HepG2 (cell line): ENCODE measurements around the gene CNIH4. TPM values are rescaled to one million over a fixed set of nuclear protein-coding genes. Genes with fewer than 3 reads are reported as not detected.

ENCODE experiments used
- CBX1 ChIP-seq: IDR thresholded peaks from one replicate; pipeline ENCODE4 v1.6.1; 2016; ENCODE audit warnings: antibody characterized with exemption, low read depth
- FOXK1 ChIP-seq: sonication (generic); formaldehyde crosslinking; IDR thresholded peaks from 2 replicates; pipeline ENCODE4 v1.4.0; 2020; ENCODE audit warnings: low read depth, missing genetic modification reagents, borderline replicate concordance
- HES4 ChIP-seq: sonication (generic); formaldehyde crosslinking; IDR thresholded peaks from 2 replicates; pipeline ENCODE4 v1.9.0; 2021; ENCODE audit warnings: mild to moderate bottlenecking, missing genetic modification reagents, borderline replicate concordance
- HNRNPL ChIP-seq: fragments of 200-400 bp; formaldehyde crosslinking; IDR thresholded peaks from 2 replicates; pipeline ENCODE4 v1.6.1; 2017; ENCODE audit warnings: mild to moderate bottlenecking, low read depth, low read length
- RARA ChIP-seq: IDR thresholded peaks from 2 replicates; pipeline ENCODE4 v1.6.1; 2016; ENCODE audit warnings: missing genetic modification reagents, missing compliant biosample characterization
- SP4 ChIP-seq: sonication (generic); formaldehyde crosslinking; IDR thresholded peaks from 2 replicates; pipeline ENCODE4 v1.8.1; 2023; ENCODE audit warnings: mild to moderate bottlenecking, missing genetic modification reagents
- ZNF143 ChIP-seq: sonication (generic); formaldehyde crosslinking; IDR thresholded peaks from 2 replicates; pipeline ENCODE4 v1.4.0; 2020; ENCODE audit warnings: missing genetic modification reagents
- ZNF160 ChIP-seq: sonication (generic); formaldehyde crosslinking; IDR thresholded peaks from 2 replicates; pipeline ENCODE4 v1.8.0; 2022; ENCODE audit warnings: mild to moderate bottlenecking, inconsistent platforms, missing genetic modification reagents
- ZNF180 ChIP-seq: sonication (generic); formaldehyde crosslinking; IDR thresholded peaks from 2 replicates; pipeline ENCODE4 v1.4.0; 2020; ENCODE audit warnings: low read depth, missing genetic modification reagents, borderline replicate concordance
- ZNF235 ChIP-seq: sonication (generic); formaldehyde crosslinking; IDR thresholded peaks from 2 replicates; pipeline ENCODE4 v1.8.1; 2023; ENCODE audit warnings: mild to moderate bottlenecking, missing genetic modification reagents, borderline replicate concordance
- ZNF549 ChIP-seq: sonication (generic); formaldehyde crosslinking; IDR thresholded peaks from 2 replicates; pipeline ENCODE4 v1.5.0; 2020; ENCODE audit warnings: missing genetic modification reagents
- polyA plus RNA-seq, 8 experiments: library from polyadenylated mRNA; depleted of rRNA in 3 of 8; stranded (reverse) in 7 of 8; unstranded in 1 of 8; fragments of >200 nt; fragmentation: Illumina TruSeq in 4 of 8; extraction: Trizol in 4 of 8; gene quantifications; 2 replicates each; pipeline versions ENCODE4 v1.2.1 to v1.2.3, GENCODE V29; 2011 to 2016; ENCODE audit warnings: low read depth in 4 of 8, missing spikeins in 1 of 8, mixed read lengths in 1 of 8; ENCODE audit not compliant: insufficient read depth in 1 of 8
- total RNA-seq, 5 experiments: library from RNA; depleted of rRNA; stranded (reverse); fragments of >200 nt; fragmentation: Illumina TruSeq; extraction: Trizol; gene quantifications; 2 replicates each; pipeline ENCODE4 v1.2.3, GENCODE V29; 2016; ENCODE audit warnings: low read depth in 1 of 5
- TF ChIP-seq, protein P1 (sequence below): sonication (generic); formaldehyde crosslinking; IDR thresholded peaks from 2 replicates; pipeline ENCODE4 v1.4.0; 2020; ENCODE audit warnings: mild to moderate bottlenecking, missing genetic modification reagents, borderline replicate concordance
- TF ChIP-seq, protein P2 (sequence below): sonication (generic); formaldehyde crosslinking; IDR thresholded peaks from 2 replicates; pipeline ENCODE4 v1.4.0; 2020; ENCODE audit warnings: missing genetic modification reagents
- TF ChIP-seq, protein P3 (sequence below): sonication (generic); formaldehyde crosslinking; IDR thresholded peaks from 2 replicates; pipeline ENCODE4 v1.8.1; 2023; ENCODE audit warnings: mild to moderate bottlenecking, missing genetic modification reagents
- TF ChIP-seq, protein P4 (sequence below): sonication (generic); formaldehyde crosslinking; IDR thresholded peaks from 2 replicates; pipeline ENCODE4 v1.5.1; 2020; ENCODE audit warnings: mild to moderate bottlenecking, missing genetic modification reagents, moderate library complexity
- TF ChIP-seq, protein P5 (sequence below): sonication (generic); formaldehyde crosslinking; IDR thresholded peaks from 2 replicates; pipeline ENCODE4 v1.9.0; 2022; ENCODE audit warnings: missing genetic modification reagents, mild to moderate bottlenecking, borderline replicate concordance

Gene CNIH4
- total and polyA plus RNA-seq, 2 of the 13 experiments (the other 11 are each of a cell fraction or from before 2014, with no cell fraction given): 51.8 to 52.9 TPM

DNA sequence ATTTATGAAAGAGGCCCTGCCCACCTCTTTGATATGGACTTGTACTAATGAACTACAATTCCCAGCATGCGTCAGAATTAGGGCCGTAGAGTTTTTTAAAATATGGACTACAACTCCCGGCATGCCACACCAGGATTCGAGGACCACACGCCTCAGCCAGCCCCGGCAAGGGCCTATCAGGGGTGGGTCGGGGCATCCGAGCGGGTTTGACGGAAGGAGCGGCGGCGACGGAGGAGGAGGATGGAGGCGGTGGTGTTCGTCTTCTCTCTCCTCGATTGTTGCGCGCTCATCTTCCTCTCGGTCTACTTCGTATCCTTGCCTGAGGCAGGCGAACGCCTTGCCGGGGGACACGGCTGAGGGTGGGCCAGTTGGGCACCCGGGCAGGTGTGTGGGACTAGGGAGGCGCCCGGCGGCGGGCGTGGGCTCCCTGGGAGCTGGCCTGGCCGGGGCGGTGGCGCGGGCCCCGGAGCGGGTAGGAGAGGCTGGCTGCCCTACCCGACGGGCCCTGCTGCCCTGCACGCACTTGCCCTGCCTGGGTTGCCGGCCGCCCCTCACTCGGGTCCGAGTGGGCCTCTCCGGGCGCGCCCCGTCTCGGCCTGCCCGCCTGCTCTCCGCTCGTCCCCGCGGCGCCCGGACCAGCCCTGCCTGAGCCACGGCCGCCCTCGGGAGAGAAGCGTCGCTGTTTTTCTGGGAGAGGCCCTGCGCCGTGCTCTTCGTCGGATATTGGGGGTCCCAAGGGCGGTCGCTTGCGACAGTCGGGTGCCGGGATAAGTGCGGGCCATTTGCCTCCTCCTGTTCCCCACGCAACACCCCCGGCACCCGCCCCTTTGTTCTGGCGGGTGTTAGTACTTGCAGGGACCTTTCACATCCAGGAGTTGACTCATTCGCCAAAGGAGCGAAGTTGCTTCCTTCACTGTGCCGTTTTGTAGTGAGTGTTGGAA lies at the start of gene CNIH4 (continued):
- TF ChIP-seq ZNF143 (peak; percentile 96), SP4 (peak; percentile 42; the same call in 1 of the 2 replicates), ZNF180 (CRISPR knock-in tag) (no peak), HNRNPL (no peak), CBX1 (no peak), ZNF160 (CRISPR knock-in tag) (no peak), RARA (CRISPR knock-in tag) (no peak), HES4 (CRISPR knock-in tag) (peak; percentile 84), FOXK1 (CRISPR knock-in tag) (no peak), ZNF235 (CRISPR knock-in tag) (no peak), ZNF549 (no peak)
- TF ChIP-seq, protein P1, sequence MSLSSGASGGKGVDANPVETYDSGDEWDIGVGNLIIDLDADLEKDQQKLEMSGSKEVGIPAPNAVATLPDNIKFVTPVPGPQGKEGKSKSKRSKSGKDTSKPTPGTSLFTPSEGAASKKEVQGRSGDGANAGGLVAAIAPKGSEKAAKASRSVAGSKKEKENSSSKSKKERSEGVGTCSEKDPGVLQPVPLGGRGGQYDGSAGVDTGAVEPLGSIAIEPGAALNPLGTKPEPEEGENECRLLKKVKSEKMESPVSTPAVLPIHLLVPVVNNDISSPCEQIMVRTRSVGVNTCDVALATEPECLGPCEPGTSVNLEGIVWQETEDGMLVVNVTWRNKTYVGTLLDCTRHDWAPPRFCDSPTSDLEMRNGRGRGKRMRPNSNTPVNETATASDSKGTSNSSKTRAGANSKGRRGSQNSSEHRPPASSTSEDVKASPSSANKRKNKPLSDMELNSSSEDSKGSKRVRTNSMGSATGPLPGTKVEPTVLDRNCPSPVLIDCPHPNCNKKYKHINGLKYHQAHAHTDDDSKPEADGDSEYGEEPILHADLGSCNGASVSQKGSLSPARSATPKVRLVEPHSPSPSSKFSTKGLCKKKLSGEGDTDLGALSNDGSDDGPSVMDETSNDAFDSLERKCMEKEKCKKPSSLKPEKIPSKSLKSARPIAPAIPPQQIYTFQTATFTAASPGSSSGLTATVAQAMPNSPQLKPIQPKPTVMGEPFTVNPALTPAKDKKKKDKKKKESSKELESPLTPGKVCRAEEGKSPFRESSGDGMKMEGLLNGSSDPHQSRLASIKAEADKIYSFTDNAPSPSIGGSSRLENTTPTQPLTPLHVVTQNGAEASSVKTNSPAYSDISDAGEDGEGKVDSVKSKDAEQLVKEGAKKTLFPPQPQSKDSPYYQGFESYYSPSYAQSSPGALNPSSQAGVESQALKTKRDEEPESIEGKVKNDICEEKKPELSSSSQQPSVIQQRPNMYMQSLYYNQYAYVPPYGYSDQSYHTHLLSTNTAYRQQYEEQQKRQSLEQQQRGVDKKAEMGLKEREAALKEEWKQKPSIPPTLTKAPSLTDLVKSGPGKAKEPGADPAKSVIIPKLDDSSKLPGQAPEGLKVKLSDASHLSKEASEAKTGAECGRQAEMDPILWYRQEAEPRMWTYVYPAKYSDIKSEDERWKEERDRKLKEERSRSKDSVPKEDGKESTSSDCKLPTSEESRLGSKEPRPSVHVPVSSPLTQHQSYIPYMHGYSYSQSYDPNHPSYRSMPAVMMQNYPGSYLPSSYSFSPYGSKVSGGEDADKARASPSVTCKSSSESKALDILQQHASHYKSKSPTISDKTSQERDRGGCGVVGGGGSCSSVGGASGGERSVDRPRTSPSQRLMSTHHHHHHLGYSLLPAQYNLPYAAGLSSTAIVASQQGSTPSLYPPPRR (CRISPR knock-in tag): no peak
- TF ChIP-seq, protein P2, sequence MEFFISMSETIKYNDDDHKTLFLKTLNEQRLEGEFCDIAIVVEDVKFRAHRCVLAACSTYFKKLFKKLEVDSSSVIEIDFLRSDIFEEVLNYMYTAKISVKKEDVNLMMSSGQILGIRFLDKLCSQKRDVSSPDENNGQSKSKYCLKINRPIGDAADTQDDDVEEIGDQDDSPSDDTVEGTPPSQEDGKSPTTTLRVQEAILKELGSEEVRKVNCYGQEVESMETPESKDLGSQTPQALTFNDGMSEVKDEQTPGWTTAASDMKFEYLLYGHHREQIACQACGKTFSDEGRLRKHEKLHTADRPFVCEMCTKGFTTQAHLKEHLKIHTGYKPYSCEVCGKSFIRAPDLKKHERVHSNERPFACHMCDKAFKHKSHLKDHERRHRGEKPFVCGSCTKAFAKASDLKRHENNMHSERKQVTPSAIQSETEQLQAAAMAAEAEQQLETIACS (CRISPR knock-in tag): peak; percentile 50
- TF ChIP-seq, protein P3, sequence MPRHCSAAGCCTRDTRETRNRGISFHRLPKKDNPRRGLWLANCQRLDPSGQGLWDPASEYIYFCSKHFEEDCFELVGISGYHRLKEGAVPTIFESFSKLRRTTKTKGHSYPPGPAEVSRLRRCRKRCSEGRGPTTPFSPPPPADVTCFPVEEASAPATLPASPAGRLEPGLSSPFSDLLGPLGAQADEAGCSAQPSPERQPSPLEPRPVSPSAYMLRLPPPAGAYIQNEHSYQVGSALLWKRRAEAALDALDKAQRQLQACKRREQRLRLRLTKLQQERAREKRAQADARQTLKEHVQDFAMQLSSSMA (CRISPR knock-in tag): 0 out of 2 replicates have a peak, but pooled peaks have one; percentile 29
- TF ChIP-seq, protein P4, sequence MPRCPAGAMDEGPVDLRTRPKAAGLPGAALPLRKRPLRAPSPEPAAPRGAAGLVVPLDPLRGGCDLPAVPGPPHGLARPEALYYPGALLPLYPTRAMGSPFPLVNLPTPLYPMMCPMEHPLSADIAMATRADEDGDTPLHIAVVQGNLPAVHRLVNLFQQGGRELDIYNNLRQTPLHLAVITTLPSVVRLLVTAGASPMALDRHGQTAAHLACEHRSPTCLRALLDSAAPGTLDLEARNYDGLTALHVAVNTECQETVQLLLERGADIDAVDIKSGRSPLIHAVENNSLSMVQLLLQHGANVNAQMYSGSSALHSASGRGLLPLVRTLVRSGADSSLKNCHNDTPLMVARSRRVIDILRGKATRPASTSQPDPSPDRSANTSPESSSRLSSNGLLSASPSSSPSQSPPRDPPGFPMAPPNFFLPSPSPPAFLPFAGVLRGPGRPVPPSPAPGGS (CRISPR knock-in tag): peak; percentile 57; the same call in 1 of the 2 replicates
- TF ChIP-seq, protein P5, sequence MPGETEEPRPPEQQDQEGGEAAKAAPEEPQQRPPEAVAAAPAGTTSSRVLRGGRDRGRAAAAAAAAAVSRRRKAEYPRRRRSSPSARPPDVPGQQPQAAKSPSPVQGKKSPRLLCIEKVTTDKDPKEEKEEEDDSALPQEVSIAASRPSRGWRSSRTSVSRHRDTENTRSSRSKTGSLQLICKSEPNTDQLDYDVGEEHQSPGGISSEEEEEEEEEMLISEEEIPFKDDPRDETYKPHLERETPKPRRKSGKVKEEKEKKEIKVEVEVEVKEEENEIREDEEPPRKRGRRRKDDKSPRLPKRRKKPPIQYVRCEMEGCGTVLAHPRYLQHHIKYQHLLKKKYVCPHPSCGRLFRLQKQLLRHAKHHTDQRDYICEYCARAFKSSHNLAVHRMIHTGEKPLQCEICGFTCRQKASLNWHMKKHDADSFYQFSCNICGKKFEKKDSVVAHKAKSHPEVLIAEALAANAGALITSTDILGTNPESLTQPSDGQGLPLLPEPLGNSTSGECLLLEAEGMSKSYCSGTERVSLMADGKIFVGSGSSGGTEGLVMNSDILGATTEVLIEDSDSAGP (CRISPR knock-in tag): peak; percentile 74; the same call in 1 of the 2 replicates
